ENCODE measurements around the gene CIDEA. TPM values are rescaled to one million over a fixed set of nuclear protein-coding genes. Genes with fewer than 3 reads are reported as not detected.

Gene CIDEA
- total and polyA plus RNA-seq, 9 of the 15 experiments (the other 6 are each of a cell fraction or from before 2014, with no cell fraction given), result not detected

DNA sequence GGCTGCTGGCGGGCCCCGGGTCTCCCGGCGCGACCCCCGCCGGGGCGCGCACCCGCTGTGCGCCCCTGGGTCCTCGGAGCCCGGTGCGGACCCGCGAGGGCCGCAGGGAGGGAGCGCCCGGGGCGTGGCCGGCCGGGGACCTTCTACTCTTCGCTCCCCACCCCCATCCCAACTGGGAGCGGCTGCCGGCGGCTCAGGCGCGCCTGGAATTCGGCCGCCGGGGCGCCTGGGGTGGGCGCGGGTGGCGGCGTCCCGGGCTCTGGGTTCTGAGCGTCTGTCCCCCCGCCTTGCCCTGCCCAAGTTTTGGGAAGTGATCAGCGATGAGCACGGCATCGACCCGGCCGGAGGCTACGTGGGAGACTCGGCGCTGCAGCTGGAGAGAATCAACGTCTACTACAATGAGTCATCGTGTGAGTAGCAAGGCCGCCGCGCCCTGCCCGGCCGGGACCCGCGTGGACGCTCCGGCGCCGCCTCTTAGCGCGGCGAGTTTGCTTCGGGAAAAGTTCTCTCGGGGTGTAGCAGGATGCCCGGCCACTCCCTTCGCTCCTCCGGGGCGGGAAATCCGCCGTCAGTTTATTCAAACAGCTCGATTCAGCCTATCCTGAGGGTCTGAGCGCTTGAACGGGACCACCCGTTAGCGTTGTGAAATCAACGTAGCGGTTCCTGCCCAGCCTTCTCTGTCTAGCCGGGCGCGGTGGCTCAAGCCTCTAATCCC lies 54.4 kb downstream of the CIDEA start (continued):
- TF ChIP-seq, protein P1, sequence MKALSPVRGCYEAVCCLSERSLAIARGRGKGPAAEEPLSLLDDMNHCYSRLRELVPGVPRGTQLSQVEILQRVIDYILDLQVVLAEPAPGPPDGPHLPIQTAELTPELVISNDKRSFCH (CRISPR knock-in tag; IDR thresholded peaks at IDR 0.05), result no peak
- TF ChIP-seq, protein P1 (tag; IDR thresholded peaks at IDR 0.05), result peak; percentile 67; the same call in 1 of the 2 replicates
- TF ChIP-seq TEAD4 (IDR thresholded peaks at IDR 0.05; ENCODE audit: low read length) (no peak), TEAD4 (CRISPR knock-in tag; IDR thresholded peaks at IDR 0.05; ENCODE audit: borderline replicate concordance) (no peak), ZNF75A (CRISPR knock-in tag; IDR thresholded peaks at IDR 0.05) (no peak), MTA1 (IDR thresholded peaks at IDR 0.05; ENCODE audit: borderline replicate concordance) (peak; percentile 53; the same call in 1 of the 2 replicates), KDM1A (IDR thresholded peaks at IDR 0.05) (no peak), BRCA1 (IDR thresholded peaks at IDR 0.05) (no peak), BRCA1 (CRISPR knock-in tag; IDR thresholded peaks at IDR 0.05) (no peak), ZNF764 (CRISPR knock-in tag; IDR thresholded peaks at IDR 0.05; ENCODE audit: low read depth) (no peak), OTX1 (CRISPR knock-in tag; IDR thresholded peaks at IDR 0.05) (no peak), ZNF696 (CRISPR knock-in tag; conservative IDR thresholded peaks at IDR 0.05) (no peak), ELF2 (CRISPR knock-in tag; IDR thresholded peaks at IDR 0.05) (no peak)
- TF ChIP-seq, protein P2, sequence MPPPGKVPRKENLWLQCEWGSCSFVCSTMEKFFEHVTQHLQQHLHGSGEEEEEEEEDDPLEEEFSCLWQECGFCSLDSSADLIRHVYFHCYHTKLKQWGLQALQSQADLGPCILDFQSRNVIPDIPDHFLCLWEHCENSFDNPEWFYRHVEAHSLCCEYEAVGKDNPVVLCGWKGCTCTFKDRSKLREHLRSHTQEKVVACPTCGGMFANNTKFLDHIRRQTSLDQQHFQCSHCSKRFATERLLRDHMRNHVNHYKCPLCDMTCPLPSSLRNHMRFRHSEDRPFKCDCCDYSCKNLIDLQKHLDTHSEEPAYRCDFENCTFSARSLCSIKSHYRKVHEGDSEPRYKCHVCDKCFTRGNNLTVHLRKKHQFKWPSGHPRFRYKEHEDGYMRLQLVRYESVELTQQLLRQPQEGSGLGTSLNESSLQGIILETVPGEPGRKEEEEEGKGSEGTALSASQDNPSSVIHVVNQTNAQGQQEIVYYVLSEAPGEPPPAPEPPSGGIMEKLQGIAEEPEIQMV (tag; conservative IDR thresholded peaks at IDR 0.05; ENCODE audit: low read depth), result no peak
- TF ChIP-seq, protein P3, sequence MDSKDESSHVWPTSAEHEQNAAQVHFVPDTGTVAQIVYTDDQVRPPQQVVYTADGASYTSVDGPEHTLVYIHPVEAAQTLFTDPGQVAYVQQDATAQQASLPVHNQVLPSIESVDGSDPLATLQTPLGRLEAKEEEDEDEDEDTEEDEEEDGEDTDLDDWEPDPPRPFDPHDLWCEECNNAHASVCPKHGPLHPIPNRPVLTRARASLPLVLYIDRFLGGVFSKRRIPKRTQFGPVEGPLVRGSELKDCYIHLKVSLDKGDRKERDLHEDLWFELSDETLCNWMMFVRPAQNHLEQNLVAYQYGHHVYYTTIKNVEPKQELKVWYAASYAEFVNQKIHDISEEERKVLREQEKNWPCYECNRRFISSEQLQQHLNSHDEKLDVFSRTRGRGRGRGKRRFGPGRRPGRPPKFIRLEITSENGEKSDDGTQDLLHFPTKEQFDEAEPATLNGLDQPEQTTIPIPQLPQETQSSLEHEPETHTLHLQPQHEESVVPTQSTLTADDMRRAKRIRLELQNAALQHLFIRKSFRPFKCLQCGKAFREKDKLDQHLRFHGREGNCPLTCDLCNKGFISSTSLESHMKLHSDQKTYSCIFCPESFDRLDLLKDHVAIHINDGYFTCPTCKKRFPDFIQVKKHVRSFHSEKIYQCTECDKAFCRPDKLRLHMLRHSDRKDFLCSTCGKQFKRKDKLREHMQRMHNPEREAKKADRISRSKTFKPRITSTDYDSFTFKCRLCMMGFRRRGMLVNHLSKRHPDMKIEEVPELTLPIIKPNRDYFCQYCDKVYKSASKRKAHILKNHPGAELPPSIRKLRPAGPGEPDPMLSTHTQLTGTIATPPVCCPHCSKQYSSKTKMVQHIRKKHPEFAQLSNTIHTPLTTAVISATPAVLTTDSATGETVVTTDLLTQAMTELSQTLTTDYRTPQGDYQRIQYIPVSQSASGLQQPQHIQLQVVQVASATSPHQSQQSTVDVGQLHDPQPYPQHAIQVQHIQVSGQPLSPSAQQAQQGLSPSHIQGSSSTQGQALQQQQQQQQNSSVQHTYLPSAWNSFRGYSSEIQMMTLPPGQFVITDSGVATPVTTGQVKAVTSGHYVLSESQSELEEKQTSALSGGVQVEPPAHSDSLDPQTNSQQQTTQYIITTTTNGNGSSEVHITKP (IDR thresholded peaks at IDR 0.05; ENCODE audit: partially characterized antibody), result no peak
- TF ChIP-seq, protein P4, sequence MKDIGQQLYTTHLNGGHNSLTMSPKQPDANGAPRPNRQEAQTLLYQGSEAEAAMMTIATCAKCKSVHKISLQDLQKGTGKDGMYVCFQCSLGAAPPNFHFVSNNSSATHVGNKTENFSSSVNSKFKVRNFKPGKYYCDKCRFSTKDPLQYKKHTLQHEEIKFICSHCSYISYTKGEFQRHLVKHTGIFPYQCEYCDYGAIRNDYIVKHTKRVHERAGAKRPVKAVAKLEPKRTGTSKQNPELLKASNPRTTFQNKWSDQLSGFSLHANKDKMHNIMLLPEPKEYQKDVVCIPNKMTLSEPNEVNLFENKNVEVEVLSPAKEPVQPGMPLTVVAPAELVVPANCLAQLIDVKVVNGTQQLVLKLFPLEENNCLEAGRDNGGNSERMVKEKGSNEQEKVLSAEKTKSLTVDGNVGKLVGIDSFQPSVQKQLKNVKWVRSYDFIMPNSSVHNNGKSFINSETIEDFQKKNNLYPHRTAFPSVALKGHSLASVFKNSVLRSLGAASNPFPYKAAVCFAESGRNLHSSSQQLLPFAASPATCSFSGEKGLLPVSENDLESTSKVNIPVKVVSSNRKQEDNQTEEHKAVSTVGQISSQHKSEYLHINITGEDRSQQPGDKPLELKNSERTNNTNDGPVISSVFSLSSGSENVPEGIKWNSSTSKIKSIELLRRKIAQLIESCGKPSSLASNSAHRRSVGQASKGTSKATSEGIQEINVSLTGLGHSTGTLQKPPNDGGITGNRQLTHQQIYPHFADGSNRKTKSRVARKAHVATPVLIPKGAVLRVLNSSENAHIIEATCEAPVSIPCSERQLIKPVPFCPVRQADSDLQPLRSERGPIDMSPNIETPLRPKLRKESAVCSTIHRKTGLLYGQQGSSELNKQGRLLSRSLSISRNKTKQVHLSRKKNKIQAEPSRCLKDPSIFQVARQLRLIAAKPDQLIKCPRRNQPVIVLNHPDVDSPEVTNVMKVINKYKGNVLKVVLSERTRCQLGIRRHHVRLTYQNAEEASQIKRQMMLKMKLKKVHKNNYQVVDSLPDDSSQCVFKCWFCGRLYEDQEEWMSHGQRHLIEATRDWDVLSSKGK (CRISPR knock-in tag; IDR thresholded peaks at IDR 0.05), result no peak
- TF ChIP-seq, protein P5, sequence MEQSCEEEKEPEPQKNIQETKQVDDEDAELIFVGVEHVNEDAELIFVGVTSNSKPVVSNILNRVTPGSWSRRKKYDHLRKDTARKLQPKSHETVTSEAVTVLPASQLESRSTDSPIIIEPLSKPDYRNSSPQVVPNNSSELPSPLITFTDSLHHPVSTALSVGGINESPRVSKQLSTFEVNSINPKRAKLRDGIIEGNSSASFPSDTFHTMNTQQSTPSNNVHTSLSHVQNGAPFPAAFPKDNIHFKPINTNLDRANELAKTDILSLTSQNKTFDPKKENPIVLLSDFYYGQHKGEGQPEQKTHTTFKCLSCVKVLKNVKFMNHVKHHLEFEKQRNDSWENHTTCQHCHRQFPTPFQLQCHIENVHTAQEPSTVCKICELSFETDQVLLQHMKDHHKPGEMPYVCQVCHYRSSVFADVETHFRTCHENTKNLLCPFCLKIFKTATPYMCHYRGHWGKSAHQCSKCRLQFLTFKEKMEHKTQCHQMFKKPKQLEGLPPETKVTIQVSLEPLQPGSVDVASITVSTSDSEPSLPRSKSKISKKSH (CRISPR knock-in tag; IDR thresholded peaks at IDR 0.05), result no peak

All from K562 (cell line).